H9 (cell line): ENCODE measurements around the gene NPR1. TPM values are rescaled to one million over a fixed set of nuclear protein-coding genes. Genes with fewer than 3 reads are reported as not detected.

Experiments
- DNase-seq: peaks from one replicate; pipeline ENCODE4 v3.0.0-alpha.2; 2017
- H2AFZ ChIP-seq: one replicate; pipeline ENCODE4 v1.6.1; 2013; ENCODE audit warnings: mild to moderate bottlenecking, low read length, control low read depth, moderate library complexity
- H2AK5ac ChIP-seq: 2 replicates; pipeline ENCODE4 v1.6.1; 2013; ENCODE audit warnings: low read length, control low read depth, mixed read lengths; ENCODE audit not compliant: insufficient read length
- H2BK120ac ChIP-seq: one replicate; pipeline ENCODE4 v1.6.1; 2013; ENCODE audit warnings: low read depth, mild to moderate bottlenecking, low read length, control low read depth, inconsistent platforms; ENCODE audit not compliant: poor library complexity, severe bottlenecking
- H2BK12ac ChIP-seq: 2 replicates; pipeline ENCODE4 v1.6.1; 2013; ENCODE audit warnings: low read length, control low read depth, mixed read lengths, low read depth; ENCODE audit not compliant: insufficient read length
- H2BK15ac ChIP-seq: 2 replicates; pipeline ENCODE4 v1.6.1; 2013; ENCODE audit warnings: low read depth, low read length, control low read depth
- H2BK20ac ChIP-seq: one replicate; pipeline ENCODE4 v1.6.1; 2013; ENCODE audit warnings: low read depth, mild to moderate bottlenecking, low read length, control low read depth, inconsistent platforms; ENCODE audit not compliant: poor library complexity, severe bottlenecking
- H2BK5ac ChIP-seq: 2 replicates; pipeline ENCODE4 v1.6.1; 2013; ENCODE audit warnings: low read length, control low read depth, mixed read lengths; ENCODE audit not compliant: insufficient read length
- H3K14ac ChIP-seq: 2 replicates; pipeline ENCODE4 v1.6.1; 2013; ENCODE audit warnings: low read length, control low read depth; ENCODE audit not compliant: insufficient read depth
- H3K18ac ChIP-seq: 2 replicates; pipeline ENCODE4 v1.6.1; 2013; ENCODE audit warnings: low read depth, mild to moderate bottlenecking, mixed read lengths, low read length, control low read depth; ENCODE audit not compliant: insufficient read length
- H3K23ac ChIP-seq: 2 replicates; pipeline ENCODE4 v1.6.1; 2013; ENCODE audit warnings: low read length, control low read depth, mixed read lengths, low read depth; ENCODE audit not compliant: insufficient read length
- H3K23me2 ChIP-seq: 2 replicates; pipeline ENCODE4 v1.6.1; 2013; ENCODE audit warnings: low read depth, mild to moderate bottlenecking, mixed read lengths, low read length, control low read depth; ENCODE audit not compliant: insufficient read length, poor library complexity, severe bottlenecking
- H3K27ac ChIP-seq: 2 replicates; pipeline ENCODE4 v1.5.1; 2013; ENCODE audit warnings: low read length, control low read depth, mixed read lengths, low read depth; ENCODE audit not compliant: insufficient read length
- H3K27me3 ChIP-seq: 2 replicates; pipeline ENCODE4 v1.6.1; 2013; ENCODE audit warnings: low read length, control low read depth, inconsistent platforms; ENCODE audit not compliant: insufficient read depth
- H3K4ac ChIP-seq: 2 replicates; pipeline ENCODE4 v1.6.1; 2013; ENCODE audit warnings: low read depth, mild to moderate bottlenecking, control low read depth, inconsistent platforms, low read length, moderate library complexity
- H3K4me1 ChIP-seq: 2 replicates; pipeline ENCODE4 v1.6.1; 2013; ENCODE audit warnings: low read length, control low read depth, inconsistent platforms; ENCODE audit not compliant: insufficient read depth
- H3K4me2 ChIP-seq: 2 replicates; pipeline ENCODE4 v1.6.1; 2013; ENCODE audit warnings: low read length, control low read depth, mixed read lengths; ENCODE audit not compliant: insufficient read length, insufficient read depth
- H3K56ac ChIP-seq: 2 replicates; pipeline ENCODE4 v1.6.1; 2013; ENCODE audit warnings: low read depth, mild to moderate bottlenecking, mixed read lengths, low read length, control low read depth; ENCODE audit not compliant: insufficient read length
- H3K79me1 ChIP-seq: 2 replicates; pipeline ENCODE4 v1.6.1; 2013; ENCODE audit warnings: low read depth, mild to moderate bottlenecking, moderate library complexity, low read length, control low read depth, inconsistent platforms; ENCODE audit not compliant: insufficient read depth, poor library complexity, severe bottlenecking
- H3K79me2 ChIP-seq: 2 replicates; pipeline ENCODE4 v1.6.1; 2013; ENCODE audit warnings: low read length, control low read depth, inconsistent platforms; ENCODE audit not compliant: insufficient read depth
- H3K9ac ChIP-seq: 2 replicates; pipeline ENCODE4 v1.6.1; 2013; ENCODE audit warnings: low read length, control low read depth, mixed read lengths; ENCODE audit not compliant: insufficient read length; ENCODE audit errors: extremely low read depth
- H3K9me3 ChIP-seq: one replicate; pipeline ENCODE4 v1.6.1; 2013; ENCODE audit warnings: low read depth, low read length, inconsistent platforms; ENCODE audit not compliant: control insufficient read depth
- H3T11ph ChIP-seq: one replicate; pipeline ENCODE4 v1.6.1; 2013; ENCODE audit warnings: mild to moderate bottlenecking, low read length, control low read depth, inconsistent platforms
- H4K20me1 ChIP-seq: one replicate; pipeline ENCODE4 v1.6.1; 2013; ENCODE audit not compliant: control insufficient read depth, insufficient read length, insufficient read depth
- H4K5ac ChIP-seq: 2 replicates; pipeline ENCODE4 v1.6.1; 2013; ENCODE audit warnings: low read depth, mild to moderate bottlenecking, mixed read lengths, low read length, control low read depth; ENCODE audit not compliant: insufficient read length
- H4K8ac ChIP-seq: replicated peaks from 2 replicates; pipeline ENCODE4 v1.6.1; 2013; ENCODE audit warnings: low read length, control low read depth, mixed read lengths, low read depth; ENCODE audit not compliant: insufficient read length
- H4K91ac ChIP-seq: 2 replicates; pipeline ENCODE4 v1.6.1; 2013; ENCODE audit warnings: low read depth, mild to moderate bottlenecking, moderate library complexity, mixed read lengths, low read length, control low read depth; ENCODE audit not compliant: insufficient read length
- H3K27ac Mint-ChIP-seq, 3 experiments: 2 replicates in 2 of 3; 3 replicates in 1 of 3; pipeline ENCODE4 v1.8.0; 2020 to 2021; ENCODE audit warnings: mixed read lengths in 3 of 3, mild to moderate bottlenecking in 1 of 3, moderate library complexity in 1 of 3
- H3K27me3 Mint-ChIP-seq: 2 replicates; pipeline ENCODE4 v1.8.0; 2021; ENCODE audit warnings: low read depth, mild to moderate bottlenecking, moderate library complexity, mixed read lengths
- H3K36me3 Mint-ChIP-seq, 3 experiments: 2 replicates in 2 of 3; 3 replicates in 1 of 3; pipeline ENCODE4 v1.8.0; 2020 to 2021; ENCODE audit warnings: low read depth in 3 of 3, mixed read lengths in 3 of 3; ENCODE audit not compliant: insufficient read depth in 1 of 3
- H3K4me1 Mint-ChIP-seq, 2 experiments: 2 replicates each; pipeline ENCODE4 v1.8.0; 2020; ENCODE audit warnings: mixed read lengths in 2 of 2
- H3K4me3 Mint-ChIP-seq, 2 experiments: 2 replicates in 1 of 2; 3 replicates in 1 of 2; pipeline ENCODE4 v1.8.0; 2020 to 2021; ENCODE audit warnings: mild to moderate bottlenecking in 2 of 2, mixed read lengths in 2 of 2, moderate library complexity in 1 of 2
- H3K9me3 Mint-ChIP-seq, 2 experiments: 2 replicates in 1 of 2; 3 replicates in 1 of 2; pipeline ENCODE4 v1.8.0; 2020; ENCODE audit warnings: mild to moderate bottlenecking in 2 of 2, mixed read lengths in 2 of 2, moderate library complexity in 1 of 2
- CTCF ChIP-seq: fragments of 200-600 bp; sonication (generic); conservative IDR thresholded peaks from 3 replicates; pipeline ENCODE4 v1.8.0; 2021; ENCODE audit warnings: antibody characterized with exemption, mild to moderate bottlenecking
- WGBS: extraction: QIAGEN DNeasy Blood & Tissue Kit; methylation state at CpG from one replicate; pipeline ENCODE4 v1.1.7; 2013; ENCODE audit warnings: missing lambda C conversion rate, low lambda C conversion rate, mixed read lengths; ENCODE audit not compliant: insufficient read length; ENCODE audit errors: extremely low coverage; 5-methylcytosine and 5-hydroxymethylcytosine counted together
- total RNA-seq: library from RNA; stranded (reverse); gene quantifications from 2 replicates; pipeline ENCODE4 v1.2.1, GENCODE V29; 2021

NPR1 gene
- total RNA-seq, 1 experiment from 2014 or later = 8.6 TPM

GRCh38 chr1:153642161-153642560 lies 36.3 kb upstream of the NPR1 start:
- no peak overlapping the region for H2BK20ac ChIP-seq
- H3K9me3 ChIP-seq = no peaks in the 10 kb centered on the region
- no peaks in the 10 kb centered on the region for H3K23me2 ChIP-seq
- no peak overlapping the region for H3K56ac ChIP-seq
- H3K4me2 ChIP-seq = no peak overlapping the region
- no peak overlapping the region for H3K27ac Mint-ChIP-seq
- H3K4ac ChIP-seq = no peak overlapping the region
- H3K9ac ChIP-seq = no peak overlapping the region
- H3K36me3 Mint-ChIP-seq = peaks cover 56 to 95% (median 87%) of the 10 kb centered on the region in 3 experiments; a peak in 6 of 7 replicates
- no peak overlapping the region for H3K18ac ChIP-seq
- no peak overlapping the region for H2BK120ac ChIP-seq
- no peaks in the 10 kb centered on the region for H3K27me3 Mint-ChIP-seq
- no peak for TF ChIP-seq CTCF
- no peak overlapping the region for H2BK15ac ChIP-seq
- no peak overlapping the region for H2AK5ac ChIP-seq
- no peak overlapping the region for H2AFZ ChIP-seq
- WGBS = no CpG with 5 or more reads among the region's 11 CpGs
- no peak overlapping the region for H3K14ac ChIP-seq
- H3K4me3 Mint-ChIP-seq = no peak overlapping the region
- no peak overlapping the region for H3K27ac ChIP-seq
- H4K5ac ChIP-seq = no peak overlapping the region
- peaks cover 4% of the 10 kb centered on the region for H3K79me1 ChIP-seq
- H3K4me1 Mint-ChIP-seq = peaks cover under 1 to 1% of the 10 kb centered on the region in 2 experiments; a peak in 3 of 4 replicates
- H3K23ac ChIP-seq = no peak overlapping the region
- no peaks in the 10 kb centered on the region for H4K20me1 ChIP-seq
- H4K91ac ChIP-seq = no peak overlapping the region
- H2BK5ac ChIP-seq = no peak overlapping the region
- no peak overlapping the region for H3T11ph ChIP-seq
- H2BK12ac ChIP-seq = no peak overlapping the region
- no peak for DNase-seq
- H3K4me1 ChIP-seq = no peaks in the 10 kb centered on the region
- no peaks in the 10 kb centered on the region for H3K27me3 ChIP-seq
- no peaks in the 10 kb centered on the region for H3K79me2 ChIP-seq
- H3K9me3 Mint-ChIP-seq = no peaks in the 10 kb centered on the region
- no peak overlapping the region for H4K8ac ChIP-seq
